ENCODE measurements around the gene TMEM38A.
A peak's percentile ranks its signal among the peaks of the same experiment; 100 is the strongest.
"Not testable (repeated sequence)": the region's sequence is repeated elsewhere in the genome, so short reads cannot be mapped to it uniquely, and the experiment has no call there.

TMEM38A gene

DNA sequence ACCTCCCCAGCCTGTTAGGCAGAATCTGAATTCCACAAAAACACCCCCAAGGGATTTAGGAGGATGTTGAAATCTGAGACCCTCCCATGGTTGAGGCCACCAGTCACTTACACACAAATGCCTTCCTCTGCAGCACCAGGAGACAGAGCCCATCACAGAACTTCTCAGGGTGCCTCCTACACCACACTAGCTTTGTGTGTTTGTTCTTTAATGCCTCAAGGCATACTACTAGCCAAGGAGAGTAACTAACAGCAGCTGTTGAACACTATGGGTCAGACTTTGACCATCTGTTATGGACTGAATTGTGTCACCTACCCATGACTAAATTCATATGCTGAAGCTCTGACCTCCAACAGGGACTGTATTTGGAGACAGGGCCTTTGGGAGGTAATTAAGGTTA is 23.4 kb upstream of the TMEM38A start:
- DNase-seq, result no peak

DNA sequence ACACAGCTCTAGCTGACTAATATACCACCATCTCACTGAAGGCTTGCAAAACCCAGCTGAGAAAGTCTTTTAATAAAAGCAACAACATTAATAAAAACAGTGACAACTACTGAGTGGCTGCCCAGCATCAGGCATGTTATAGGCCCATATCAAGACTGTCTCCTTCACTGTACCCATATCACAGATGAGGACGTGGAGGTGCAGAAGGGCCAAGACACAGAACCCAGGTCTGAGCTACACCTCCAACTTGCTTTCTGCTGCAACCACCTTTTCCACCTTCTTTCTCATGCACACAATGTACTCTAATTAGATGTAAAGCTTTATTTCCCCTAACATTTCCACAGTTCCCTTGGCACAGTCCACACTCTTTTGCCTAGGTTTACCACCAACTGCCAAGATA is 22.3 kb upstream of the TMEM38A start:
- no peak for DNase-seq

GRCh38 chr19:16640951-16641350 is 20.0 kb upstream of the TMEM38A start:
- DNase-seq, result no peak

- DNase-seq, result no peak
Observed at GRCh38 chr19:16641695-16642094, 19.2 kb upstream of the TMEM38A start.

DNA sequence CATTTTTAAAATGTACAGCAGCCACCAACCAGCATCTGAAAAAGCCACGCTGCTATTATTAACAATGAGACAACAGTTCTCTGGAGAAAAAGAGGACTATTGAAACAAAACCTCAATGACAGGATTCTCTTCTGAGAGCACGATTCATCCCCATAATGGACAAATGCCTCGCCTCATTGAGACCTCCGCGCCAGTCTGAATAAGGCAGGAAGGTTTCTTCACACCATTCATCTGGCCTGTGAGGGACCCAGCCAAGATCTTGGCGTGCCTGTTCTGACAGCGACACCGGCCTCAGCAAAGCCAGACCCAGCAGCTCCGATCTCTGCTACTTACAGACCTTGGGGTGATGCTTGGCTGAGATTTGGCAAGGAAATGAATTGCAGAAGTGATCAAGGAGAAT is 15.8 kb upstream of the TMEM38A start:
- DNase-seq, result peak in 51 of 56 donors; percentile 4 to 86 (median 53)

GRCh38 chr19:16649734-16650133 is 11.2 kb upstream of the TMEM38A start:
- DNase-seq, result no peak

GRCh38 chr19:16650821-16651220 is 10.1 kb upstream of the TMEM38A start:
- no peak for DNase-seq

GRCh38 chr19:16651421-16652188 is 9.3 kb upstream of the TMEM38A start:
- not testable (repeated sequence) for DNase-seq

GRCh38 chr19:16652854-16653253 is 8.1 kb upstream of the TMEM38A start:
- DNase-seq, result no peak

DNA sequence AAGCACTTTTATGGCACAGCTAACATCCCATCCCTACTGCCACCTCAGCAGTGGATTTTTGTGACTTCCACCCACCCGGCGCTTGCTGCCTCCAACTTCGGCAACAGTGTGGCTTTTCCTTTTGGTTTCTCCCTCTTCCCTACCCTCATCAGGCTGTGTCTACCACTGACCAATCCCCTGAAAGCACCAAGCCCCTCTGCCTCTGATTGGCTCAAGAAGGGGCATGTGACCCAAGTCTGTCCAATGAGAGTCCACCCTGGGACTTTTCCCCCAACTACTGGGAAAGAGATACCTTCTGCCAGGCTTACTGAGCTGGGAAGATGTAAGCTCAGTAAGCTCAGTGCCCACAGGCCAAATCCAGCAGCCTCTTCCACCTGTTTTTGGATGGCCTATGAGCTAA is 6.8 kb upstream of the TMEM38A start:
- peak in 2 of 56 donors; percentile 3 to 23 for DNase-seq

DNA sequence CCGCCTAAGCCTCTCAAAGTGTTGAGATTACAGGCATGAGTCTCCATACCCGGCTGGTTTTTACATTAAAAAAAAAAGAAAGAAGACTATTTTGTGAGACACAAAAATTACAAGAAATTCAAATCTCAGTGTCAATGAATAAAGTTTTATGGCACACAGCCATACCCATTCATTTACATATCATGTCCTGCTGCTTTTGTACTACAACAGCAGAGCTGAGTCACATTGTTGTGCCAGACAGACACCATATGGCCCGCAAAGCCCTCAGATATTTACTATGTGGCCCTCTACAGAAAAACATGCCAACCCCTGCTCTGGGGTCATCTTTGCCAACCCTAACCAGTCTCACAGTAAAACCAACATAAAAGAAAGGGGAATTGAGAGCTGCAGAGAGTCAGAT is 6.3 kb upstream of the TMEM38A start:
- DNase-seq, result no peak

DNA sequence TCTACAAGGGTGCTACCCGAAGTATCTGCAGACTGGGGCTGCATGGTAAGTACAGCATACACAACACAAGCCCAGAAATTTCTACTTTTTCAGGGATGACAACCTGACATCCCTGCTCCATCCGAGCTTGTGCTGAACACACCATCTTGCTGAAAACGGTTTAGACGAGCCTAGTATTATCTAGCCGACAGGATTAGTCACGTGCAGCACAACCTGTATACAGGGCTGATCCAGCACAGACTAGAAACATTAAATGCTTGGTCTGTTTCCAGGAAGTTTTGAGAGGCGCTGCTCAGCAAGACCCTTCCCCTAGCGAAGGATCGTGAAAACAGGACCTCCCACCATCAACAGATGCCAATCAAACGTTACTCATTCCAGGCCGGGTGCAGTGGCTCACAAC is 5.2 kb upstream of the TMEM38A start:
- DNase-seq, result no peak

DNA sequence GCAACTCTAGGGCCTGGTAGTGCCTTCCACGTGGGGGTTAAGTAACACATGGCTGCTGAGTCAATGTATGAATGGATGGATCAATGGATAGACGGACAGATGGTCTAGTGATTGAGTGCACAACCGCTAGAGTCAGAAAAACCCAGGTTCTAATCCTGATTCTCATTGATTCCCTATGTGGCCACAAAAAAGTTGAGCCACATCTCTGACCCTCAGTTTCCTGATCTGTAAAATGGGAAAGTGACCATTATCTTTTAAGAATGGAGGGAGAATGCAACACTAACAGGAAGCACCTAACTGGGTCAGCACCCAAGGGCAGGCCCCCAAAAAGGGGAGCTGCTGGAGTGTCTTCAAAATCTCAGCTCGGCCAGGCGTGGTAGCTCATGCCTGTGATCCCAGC is 3.6 kb upstream of the TMEM38A start:
- no peak for DNase-seq

- DNase-seq, result peak in 1 of 56 donors; percentile 33
Observed at GRCh38 chr19:16659464-16659831, 1.5 kb upstream of the TMEM38A start.

GRCh38 chr19:16659832-16660708 is 869 bp upstream of the TMEM38A start, which contains the start of gene SMIM7:
Gene SMIM7 (minus strand): TSS chr19:16660144. CDS start chr19:16660110, 34 bp downstream.
- DNase-seq, result peak; percentile 85 to 99 (median 98)

GRCh38 chr19:16661480-16662034 is 618 bp downstream of the TMEM38A start:
- peak in 33 of 56 donors; percentile 2 to 39 (median 17) for DNase-seq

- DNase-seq, result no peak
Observed at GRCh38 chr19:16668176-16668575, 7.2 kb downstream of the TMEM38A start.

DNA sequence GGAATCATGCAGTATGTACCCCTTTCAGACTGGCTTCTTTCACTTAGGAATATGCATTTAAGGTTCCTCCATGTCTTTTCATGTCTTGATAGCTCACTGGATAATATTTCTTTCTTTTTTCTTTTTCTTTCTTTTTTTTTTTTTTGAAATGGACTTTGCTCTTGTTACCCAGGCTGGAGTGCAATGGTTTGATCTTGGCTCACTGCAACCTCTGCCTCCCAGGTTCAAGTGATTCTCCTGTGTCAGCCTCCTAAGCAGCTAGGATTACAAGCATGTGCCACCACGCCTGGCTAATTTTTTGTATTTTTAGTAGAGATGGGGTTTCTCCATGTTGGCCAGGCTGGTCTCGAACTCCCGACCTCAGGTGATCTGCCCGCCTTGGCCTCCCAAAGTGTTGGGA is 7.8 kb downstream of the TMEM38A start:
- DNase-seq, result not testable (repeated sequence)

- peak in 17 of 56 donors; percentile 3 to 56 (median 14) for DNase-seq
Observed at GRCh38 chr19:16670291-16670690, 9.4 kb downstream of the TMEM38A start.

DNA sequence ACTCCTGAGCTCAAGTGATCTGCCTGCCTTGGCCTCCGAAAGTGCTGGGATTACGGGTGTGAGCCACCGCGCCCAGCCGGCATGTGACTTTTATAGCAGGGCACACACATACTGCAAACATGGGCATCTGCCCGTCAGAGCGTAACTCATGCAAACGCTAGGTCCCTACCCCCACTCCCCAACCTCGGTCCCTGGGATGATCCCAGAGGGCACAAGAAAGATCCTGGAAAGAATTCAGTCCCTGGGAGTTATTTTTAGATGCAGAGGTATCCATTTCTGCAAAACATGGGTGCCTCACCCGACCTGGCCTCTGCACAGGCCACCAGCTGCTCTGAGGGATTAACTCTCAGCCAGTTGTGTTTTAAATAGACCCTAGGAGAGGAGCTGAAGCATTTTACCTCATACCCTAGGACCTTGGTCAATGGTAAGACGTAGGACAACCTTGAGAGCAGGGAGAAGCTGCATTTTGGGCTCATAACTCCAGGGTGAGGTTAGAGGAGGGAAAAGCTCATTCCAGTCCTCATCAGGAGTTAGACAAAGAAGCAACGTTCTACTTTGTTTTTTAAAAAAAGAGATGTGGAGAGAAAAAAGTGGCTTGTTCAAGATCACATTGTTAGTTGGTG is 10.8 kb downstream of the TMEM38A start:
- no peak for DNase-seq

GRCh38 chr19:16673231-16673630 is 12.3 kb downstream of the TMEM38A start:
- no peak for DNase-seq

DNA sequence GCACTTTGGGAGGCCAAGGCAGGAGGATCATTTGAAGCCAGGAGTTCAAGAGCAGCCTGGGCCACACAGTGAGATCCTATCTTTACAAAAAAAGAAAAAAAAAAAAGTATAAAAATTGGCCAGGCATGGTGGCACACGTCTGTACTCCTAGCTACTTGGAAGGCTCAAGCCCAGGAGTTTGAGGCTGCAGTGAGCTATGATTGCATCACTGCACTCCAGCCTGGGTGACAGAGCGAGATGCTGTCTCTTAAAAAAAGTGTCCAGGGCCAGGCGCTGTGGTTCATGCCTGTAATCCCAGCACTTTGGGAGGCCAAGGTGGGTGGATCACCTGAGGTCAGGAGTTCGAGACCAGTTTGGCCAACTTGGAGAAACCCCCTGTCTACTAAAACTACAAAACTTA is 12.9 kb downstream of the TMEM38A start:
- DNase-seq, result not testable (repeated sequence)
